Stimulated activated CD8-positive, alpha-beta memory T cell treated with anti-CD3 and anti-CD28 coated beads, Interleukin-7, amount 100 ng/mL, for 1 hour (primary cell): ENCODE measurements around the gene PRKCD.

Source experiments
- DNase-seq, 2 donors: peaks; one replicate each; pipeline ENCODE4 v3.0.0-alpha.2; 2020; ENCODE audit warnings: low read depth in 2 of 2

The PRKCD gene

GRCh38 chr3:53170325-53171063 lies 9.5 kb downstream of the PRKCD start:
- DNase-seq = no peak

GRCh38 chr3:53171064-53171418 lies 10.0 kb downstream of the PRKCD start:
- DNase-seq = no peak

GRCh38 chr3:53171827-53172505 lies 11.0 kb downstream of the PRKCD start:
- no peak for DNase-seq

- DNase-seq = no peak
Measured at GRCh38 chr3:53173107-53173506, 12.1 kb downstream of the PRKCD start.

- no peak for DNase-seq
Measured at GRCh38 chr3:53174346-53175250, 13.6 kb downstream of the PRKCD start.

- no peak for DNase-seq
Measured at GRCh38 chr3:53175613-53176540, 14.9 kb downstream of the PRKCD start.

GRCh38 chr3:53178246-53178645 lies 17.2 kb downstream of the PRKCD start:
- no peak for DNase-seq

GRCh38 chr3:53179580-53179979 lies 18.6 kb downstream of the PRKCD start:
- no peak for DNase-seq

GRCh38 chr3:53180305-53181023 lies 19.5 kb downstream of the PRKCD start:
- DNase-seq = no peak

GRCh38 chr3:53181024-53181371 lies 20.0 kb downstream of the PRKCD start:
- DNase-seq = no peak

GRCh38 chr3:53181528-53181927 lies 20.5 kb downstream of the PRKCD start:
- DNase-seq = no peak

- no peak for DNase-seq
Measured at GRCh38 chr3:53182764-53183355, 21.9 kb downstream of the PRKCD start.

GRCh38 chr3:53183514-53183913 lies 22.5 kb downstream of the PRKCD start:
- no peak for DNase-seq

- no peak for DNase-seq
Measured at GRCh38 chr3:53184701-53185100, 23.7 kb downstream of the PRKCD start.

GRCh38 chr3:53185761-53186465 lies 24.9 kb downstream of the PRKCD start:
- DNase-seq = no peak

GRCh38 chr3:53186726-53187125 lies 25.7 kb downstream of the PRKCD start:
- DNase-seq = no peak

- DNase-seq = no peak
Measured at GRCh38 chr3:53187430-53187829, 26.4 kb downstream of the PRKCD start.

GRCh38 chr3:53188136-53188685 lies 27.2 kb downstream of the PRKCD start:
- DNase-seq = no peak

- DNase-seq = no peak
Measured at GRCh38 chr3:53188720-53189119, 27.7 kb downstream of the PRKCD start.

- no peak for DNase-seq
Measured at GRCh38 chr3:53189276-53189675, 28.3 kb downstream of the PRKCD start.
